Right lobe of liver (tissue), 4 donors: Measurements from ENCODE around the gene GPC6.

Experiments
- POLR2A ChIP-seq: fragments of 450-650 bp; IDR thresholded peaks from one replicate; pipeline ENCODE4 v1.6.1; 2017; ENCODE audit warnings: antibody characterized with exemption, mild to moderate bottlenecking
- TF ChIP-seq, protein P1 (sequence below), 4 donors: fragments of 200-600 bp in 3 of 4; fragments of 450-650 bp in 1 of 4; IDR thresholded peaks; one replicate each; pipeline versions ENCODE4 v1.5.1 to v1.8.0; 2016 to 2022; ENCODE audit warnings: antibody characterized with exemption in 4 of 4, mild to moderate bottlenecking in 2 of 4
- donor health status: DM: no; HTN: no; CAD: no.
- donor health status: DM: no; HTN: no; CAD: no.
- donor health status: DM: no; HTN: yes; CAD: no.

DNA sequence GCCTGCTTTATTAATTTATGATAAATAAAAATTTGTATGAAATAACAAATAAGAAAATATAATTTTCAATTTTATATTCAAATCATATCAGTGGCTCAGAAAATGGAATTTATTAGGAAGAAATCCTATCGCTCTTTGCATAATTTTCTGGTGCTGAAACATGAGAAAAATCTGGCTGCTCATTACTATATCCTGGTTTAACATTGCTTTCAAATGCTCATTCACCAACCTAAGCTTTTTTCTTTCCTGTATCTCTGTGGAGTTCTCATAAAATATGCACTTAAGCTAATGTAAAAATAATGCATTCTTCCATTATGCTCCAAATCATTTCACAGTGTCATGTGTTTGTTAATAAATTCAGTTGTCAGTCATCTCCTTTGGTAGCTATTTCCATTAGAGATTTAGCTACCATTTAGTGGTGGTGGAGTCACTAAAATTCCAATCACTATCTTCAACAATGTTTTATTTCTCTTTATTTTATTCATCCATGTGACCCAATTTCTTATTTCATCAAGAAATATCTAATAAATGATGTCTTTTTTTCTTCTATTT is 754.9 kb downstream of the GPC6 start:
- TF ChIP-seq, protein P1, sequence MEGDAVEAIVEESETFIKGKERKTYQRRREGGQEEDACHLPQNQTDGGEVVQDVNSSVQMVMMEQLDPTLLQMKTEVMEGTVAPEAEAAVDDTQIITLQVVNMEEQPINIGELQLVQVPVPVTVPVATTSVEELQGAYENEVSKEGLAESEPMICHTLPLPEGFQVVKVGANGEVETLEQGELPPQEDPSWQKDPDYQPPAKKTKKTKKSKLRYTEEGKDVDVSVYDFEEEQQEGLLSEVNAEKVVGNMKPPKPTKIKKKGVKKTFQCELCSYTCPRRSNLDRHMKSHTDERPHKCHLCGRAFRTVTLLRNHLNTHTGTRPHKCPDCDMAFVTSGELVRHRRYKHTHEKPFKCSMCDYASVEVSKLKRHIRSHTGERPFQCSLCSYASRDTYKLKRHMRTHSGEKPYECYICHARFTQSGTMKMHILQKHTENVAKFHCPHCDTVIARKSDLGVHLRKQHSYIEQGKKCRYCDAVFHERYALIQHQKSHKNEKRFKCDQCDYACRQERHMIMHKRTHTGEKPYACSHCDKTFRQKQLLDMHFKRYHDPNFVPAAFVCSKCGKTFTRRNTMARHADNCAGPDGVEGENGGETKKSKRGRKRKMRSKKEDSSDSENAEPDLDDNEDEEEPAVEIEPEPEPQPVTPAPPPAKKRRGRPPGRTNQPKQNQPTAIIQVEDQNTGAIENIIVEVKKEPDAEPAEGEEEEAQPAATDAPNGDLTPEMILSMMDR (IDR thresholded peaks at IDR 0.05) = no peak
- no peak for TF ChIP-seq POLR2A
